Measurements from ENCODE around the gene MGAT5B.
A peak's percentile ranks its signal among the peaks of the same experiment; 100 is the strongest.

Gene MGAT5B

GRCh38 chr17:76881408-76881807 lies 13.2 kb downstream of the MGAT5B start:
- no peak for DNase-seq

GRCh38 chr17:76881966-76882365 lies 13.8 kb downstream of the MGAT5B start:
- no peak for DNase-seq

GRCh38 chr17:76883744-76884525 lies 15.7 kb downstream of the MGAT5B start:
- DNase-seq: no peak

GRCh38 chr17:76884995-76885893 lies 17.0 kb downstream of the MGAT5B start:
- DNase-seq: no peak

GRCh38 chr17:76885894-76886290 lies 17.7 kb downstream of the MGAT5B start:
- no peak for DNase-seq

GRCh38 chr17:76886395-76886794 lies 18.2 kb downstream of the MGAT5B start:
- DNase-seq: no peak

- DNase-seq: no peak
These were observed 19.6 kb downstream of the MGAT5B start for GRCh38 chr17:76887802-76888201.

- DNase-seq: no peak
These were observed 20.5 kb downstream of the MGAT5B start for GRCh38 chr17:76888661-76889060.

GRCh38 chr17:76889323-76889722 lies 21.1 kb downstream of the MGAT5B start:
- no peak for DNase-seq

- DNase-seq: no peak
These were observed 24.1 kb downstream of the MGAT5B start for GRCh38 chr17:76892329-76892728.

GRCh38 chr17:76893623-76894334 lies 25.6 kb downstream of the MGAT5B start:
- no peak for DNase-seq

GRCh38 chr17:76894842-76895241 lies 26.6 kb downstream of the MGAT5B start:
- no peak for DNase-seq

GRCh38 chr17:76897023-76897422 lies 28.8 kb downstream of the MGAT5B start:
- DNase-seq: peak; percentile 81

- DNase-seq: no peak
These were observed 31.2 kb downstream of the MGAT5B start for GRCh38 chr17:76899414-76899813.

- DNase-seq: no peak
These were observed 32.5 kb downstream of the MGAT5B start for GRCh38 chr17:76900723-76901122.

GRCh38 chr17:76901542-76902197 lies 33.5 kb downstream of the MGAT5B start:
- no peak for DNase-seq

- no peak for DNase-seq
These were observed 34.3 kb downstream of the MGAT5B start for GRCh38 chr17:76902476-76902875.

GRCh38 chr17:76903631-76904030 lies 35.4 kb downstream of the MGAT5B start:
- DNase-seq: no peak

GRCh38 chr17:76904116-76904515 lies 35.9 kb downstream of the MGAT5B start:
- no peak for DNase-seq

GRCh38 chr17:76905036-76905435 lies 36.8 kb downstream of the MGAT5B start:
- no peak for DNase-seq

GRCh38 chr17:76905836-76906235 lies 37.6 kb downstream of the MGAT5B start:
- DNase-seq: no peak

GRCh38 chr17:76906463-76906862 lies 38.3 kb downstream of the MGAT5B start:
- DNase-seq: no peak

GRCh38 chr17:76907352-76907751 lies 39.1 kb downstream of the MGAT5B start:
- no peak for DNase-seq
